Neural cell (in vitro differentiated cells): ENCODE measurements around the gene C2orf68. TPM values are rescaled to one million over a fixed set of nuclear protein-coding genes. Genes with fewer than 3 reads are reported as not detected.

Source experiments
- H2AFZ ChIP-seq: fragments of 200-600, 300-800 bp; sonication (generic), shearing (Covaris generic); 2 replicates; pipeline ENCODE4 v1.6.0; 2014; ENCODE audit warnings: low read depth, mild to moderate bottlenecking, antibody characterized with exemption, low read length, moderate library complexity
- H3F3A ChIP-seq: fragments of 200-600 bp; shearing (Covaris generic); 2 replicates; pipeline ENCODE4 v1.6.1; 2016; ENCODE audit warnings: mild to moderate bottlenecking, moderate library complexity, mixed read lengths, antibody characterized with exemption, low read length; ENCODE audit not compliant: insufficient read depth, poor library complexity, severe bottlenecking
- H3K27ac ChIP-seq: fragments of 200-600, 300-800 bp; sonication (generic), shearing (Covaris generic); 2 replicates; pipeline ENCODE4 v1.5.1; 2014; ENCODE audit warnings: mild to moderate bottlenecking, low read length, moderate library complexity
- H3K27me3 ChIP-seq: fragments of 300-800, 200-600 bp; sonication (generic), shearing (Covaris generic); 2 replicates; pipeline ENCODE4 v1.6.0; 2014; ENCODE audit warnings: mild to moderate bottlenecking, low read depth, low read length, moderate library complexity; ENCODE audit not compliant: insufficient read depth
- H3K36me3 ChIP-seq: fragments of 300-800, 200-600 bp; sonication (generic), shearing (Covaris generic); 2 replicates; pipeline ENCODE4 v1.5.1; 2014; ENCODE audit warnings: mild to moderate bottlenecking, antibody characterized with exemption, low read length, moderate library complexity; ENCODE audit not compliant: insufficient read depth
- H3K4me2 ChIP-seq: fragments of 300-800, 200-600 bp; sonication (generic), shearing (Covaris generic); 2 replicates; pipeline ENCODE4 v1.6.0; 2014; ENCODE audit warnings: mild to moderate bottlenecking, low read length
- H3K4me3 ChIP-seq: fragments of 300-800, 200-600 bp; sonication (generic), shearing (Covaris generic); 2 replicates; pipeline ENCODE4 v1.5.1; 2014; ENCODE audit warnings: mild to moderate bottlenecking, low read length, moderate library complexity
- H3K79me2 ChIP-seq: fragments of 200-600 bp; shearing (Covaris generic); replicated peaks from 2 replicates; pipeline ENCODE4 v1.6.0; 2014; ENCODE audit warnings: mild to moderate bottlenecking, low read length, moderate library complexity; ENCODE audit not compliant: insufficient read depth
- H3K9ac ChIP-seq: fragments of 300-800, 200-600 bp; sonication (generic), shearing (Covaris generic); 2 replicates; pipeline ENCODE4 v1.6.1; 2016; ENCODE audit warnings: mild to moderate bottlenecking, low read length, mixed read lengths
- H3K9me2 ChIP-seq: fragments of 200-600 bp; shearing (Covaris generic); 2 replicates; pipeline ENCODE4 v1.6.1; 2016; ENCODE audit warnings: mild to moderate bottlenecking, low read length, mixed read lengths; ENCODE audit not compliant: insufficient read depth
- H3K9me3 ChIP-seq: fragments of 200-600, 300-800 bp; sonication (generic), shearing (Covaris generic); 2 replicates; pipeline ENCODE4 v1.6.1; 2016; ENCODE audit warnings: mild to moderate bottlenecking, mixed run types, low read length, moderate library complexity, mixed read lengths
- H4K20me1 ChIP-seq: fragments of 200-600 bp; shearing (Covaris generic); 2 replicates; pipeline ENCODE4 v1.6.1; 2016; ENCODE audit warnings: mild to moderate bottlenecking, mixed run types; ENCODE audit not compliant: insufficient read depth
- CTCF ChIP-seq: fragments of 450-650 bp; IDR thresholded peaks from 2 replicates; pipeline ENCODE4 v1.5.1; 2014; ENCODE audit warnings: antibody characterized with exemption, mild to moderate bottlenecking, moderate library complexity; ENCODE audit not compliant: poor library complexity, severe bottlenecking
- EP300 ChIP-seq: fragments of 450-650 bp; conservative IDR thresholded peaks from 2 replicates; pipeline ENCODE4 v1.6.1; 2014; ENCODE audit warnings: antibody characterized with exemption, mild to moderate bottlenecking, moderate library complexity; ENCODE audit not compliant: poor library complexity, severe bottlenecking
- EZH2 ChIP-seq: fragments of 200-600, 300-800 bp; shearing (Covaris generic), sonication (generic); IDR thresholded peaks from 2 replicates; pipeline ENCODE4 v1.6.1; 2014; ENCODE audit warnings: antibody characterized with exemption, low read length, borderline replicate concordance, mild to moderate bottlenecking; ENCODE audit not compliant: insufficient read depth, poor library complexity, severe bottlenecking
- MXI1 ChIP-seq: fragments of 450-650 bp; conservative IDR thresholded peaks from 2 replicates; pipeline ENCODE4 v1.6.1; 2014; ENCODE audit warnings: antibody characterized with exemption, mild to moderate bottlenecking; ENCODE audit not compliant: poor library complexity, severe bottlenecking
- POLR2AphosphoS5 ChIP-seq: IDR thresholded peaks from 2 replicates; pipeline ENCODE4 v1.6.1; 2012
- RAD21 ChIP-seq: fragments of 450-650 bp; conservative IDR thresholded peaks from 2 replicates; pipeline ENCODE4 v1.6.1; 2014; ENCODE audit warnings: antibody characterized with exemption, mild to moderate bottlenecking, moderate library complexity
- SMC3 ChIP-seq: fragments of 450-650 bp; conservative IDR thresholded peaks from 2 replicates; pipeline ENCODE4 v1.6.1; 2014; ENCODE audit warnings: antibody characterized with exemption, mild to moderate bottlenecking, moderate library complexity; ENCODE audit not compliant: poor library complexity
- TAF1 ChIP-seq: IDR thresholded peaks from 2 replicates; pipeline ENCODE4 v1.6.1; 2012; ENCODE audit warnings: low read depth
- polyA plus RNA-seq: library from polyadenylated mRNA; depleted of rRNA; stranded (reverse); fragments of >200 nt; gene quantifications from 2 replicates; pipeline ENCODE4 v1.2.3, GENCODE V29; 2014
- TF ChIP-seq, protein P1 (sequence below): IDR thresholded peaks from 2 replicates; pipeline ENCODE4 v1.6.1; 2012; ENCODE audit warnings: borderline replicate concordance

C2orf68 gene
- polyA plus RNA-seq, 1 donor from 2014 or later: 28.0 TPM

- TF ChIP-seq MXI1 (no peak), SMC3 (no peak)
These were observed 40.2 kb upstream of the C2orf68 start (continued) for GRCh38 chr2:85652056-85652455.

DNA sequence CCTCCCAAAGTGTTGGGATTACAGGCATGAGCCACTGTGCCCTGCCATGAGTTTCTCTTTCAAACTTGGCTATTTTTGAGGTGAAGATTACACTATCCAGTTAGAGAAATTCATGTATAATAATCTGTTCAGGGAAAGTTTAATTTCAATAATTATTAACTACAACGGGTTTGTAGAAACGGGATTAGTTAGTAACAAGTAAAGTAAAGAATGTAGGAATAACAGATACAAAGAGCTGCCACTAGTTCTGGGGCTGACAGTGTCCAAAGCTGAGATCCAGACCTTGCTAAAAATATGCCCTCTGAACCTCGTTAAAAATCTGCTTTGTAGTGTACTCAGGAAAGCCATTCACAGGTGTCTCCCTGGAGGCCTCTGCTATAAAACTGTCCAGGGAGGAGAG is 39.2 kb upstream of the C2orf68 start:
- no peaks in the 10 kb centered on the region for H3K79me2 ChIP-seq
- no peaks in the 10 kb centered on the region for H3K9me3 ChIP-seq
- no peaks in the 10 kb centered on the region for H3F3A ChIP-seq
- no peak overlapping the region for H3K27ac ChIP-seq
- H3K36me3 ChIP-seq: peaks cover 11% of the 10 kb centered on the region
- TF ChIP-seq, protein P1, sequence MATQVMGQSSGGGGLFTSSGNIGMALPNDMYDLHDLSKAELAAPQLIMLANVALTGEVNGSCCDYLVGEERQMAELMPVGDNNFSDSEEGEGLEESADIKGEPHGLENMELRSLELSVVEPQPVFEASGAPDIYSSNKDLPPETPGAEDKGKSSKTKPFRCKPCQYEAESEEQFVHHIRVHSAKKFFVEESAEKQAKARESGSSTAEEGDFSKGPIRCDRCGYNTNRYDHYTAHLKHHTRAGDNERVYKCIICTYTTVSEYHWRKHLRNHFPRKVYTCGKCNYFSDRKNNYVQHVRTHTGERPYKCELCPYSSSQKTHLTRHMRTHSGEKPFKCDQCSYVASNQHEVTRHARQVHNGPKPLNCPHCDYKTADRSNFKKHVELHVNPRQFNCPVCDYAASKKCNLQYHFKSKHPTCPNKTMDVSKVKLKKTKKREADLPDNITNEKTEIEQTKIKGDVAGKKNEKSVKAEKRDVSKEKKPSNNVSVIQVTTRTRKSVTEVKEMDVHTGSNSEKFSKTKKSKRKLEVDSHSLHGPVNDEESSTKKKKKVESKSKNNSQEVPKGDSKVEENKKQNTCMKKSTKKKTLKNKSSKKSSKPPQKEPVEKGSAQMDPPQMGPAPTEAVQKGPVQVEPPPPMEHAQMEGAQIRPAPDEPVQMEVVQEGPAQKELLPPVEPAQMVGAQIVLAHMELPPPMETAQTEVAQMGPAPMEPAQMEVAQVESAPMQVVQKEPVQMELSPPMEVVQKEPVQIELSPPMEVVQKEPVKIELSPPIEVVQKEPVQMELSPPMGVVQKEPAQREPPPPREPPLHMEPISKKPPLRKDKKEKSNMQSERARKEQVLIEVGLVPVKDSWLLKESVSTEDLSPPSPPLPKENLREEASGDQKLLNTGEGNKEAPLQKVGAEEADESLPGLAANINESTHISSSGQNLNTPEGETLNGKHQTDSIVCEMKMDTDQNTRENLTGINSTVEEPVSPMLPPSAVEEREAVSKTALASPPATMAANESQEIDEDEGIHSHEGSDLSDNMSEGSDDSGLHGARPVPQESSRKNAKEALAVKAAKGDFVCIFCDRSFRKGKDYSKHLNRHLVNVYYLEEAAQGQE: no peak
- TF ChIP-seq MXI1 (no peak), POLR2AphosphoS5 (no peak), TAF1 (no peak), CTCF (no peak), RAD21 (no peak), SMC3 (no peak), EZH2 (no peak), EP300 (no peak)
- H3K4me2 ChIP-seq: no peak overlapping the region
- no peaks in the 10 kb centered on the region for H3K9me2 ChIP-seq
- H3K4me3 ChIP-seq: no peak overlapping the region
- no peaks in the 10 kb centered on the region for H3K27me3 ChIP-seq
- H4K20me1 ChIP-seq: no peaks in the 10 kb centered on the region
- H2AFZ ChIP-seq: no peak overlapping the region
- no peak overlapping the region for H3K9ac ChIP-seq

DNA sequence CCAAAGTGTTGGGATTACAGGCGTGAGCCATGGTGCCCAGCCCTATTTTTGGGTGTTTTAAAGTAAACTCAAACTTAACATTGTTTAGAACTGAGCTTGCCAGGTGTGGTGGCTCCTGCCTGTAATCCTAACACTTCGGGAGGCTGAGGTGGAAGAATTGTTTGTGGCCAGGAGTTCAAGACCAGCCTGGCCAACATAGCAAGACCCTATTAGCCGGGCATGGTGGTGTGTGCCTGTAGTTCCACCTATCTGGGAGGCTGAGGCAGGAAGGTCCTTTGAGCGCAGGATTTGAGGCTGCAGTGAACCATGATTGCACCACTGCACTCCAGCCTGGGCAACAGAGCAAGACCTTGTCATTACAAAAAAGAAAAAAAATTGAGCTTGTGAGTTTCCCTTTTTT is 38.6 kb upstream of the C2orf68 start:
- H4K20me1 ChIP-seq: no peaks in the 10 kb centered on the region
- H3K36me3 ChIP-seq: peaks cover 11% of the 10 kb centered on the region
- no peak overlapping the region for H3K4me3 ChIP-seq

More for the DNA sequence above, 38.6 kb upstream of the C2orf68 start:
- H2AFZ ChIP-seq: no peak overlapping the region
- H3K9ac ChIP-seq: no peak overlapping the region
- no peaks in the 10 kb centered on the region for H3K27me3 ChIP-seq
- no peaks in the 10 kb centered on the region for H3K79me2 ChIP-seq
- H3K4me2 ChIP-seq: no peak overlapping the region
- H3K27ac ChIP-seq: no peak overlapping the region
- H3K9me2 ChIP-seq: no peaks in the 10 kb centered on the region
- H3F3A ChIP-seq: no peaks in the 10 kb centered on the region
- TF ChIP-seq, protein P1: no peak
- TF ChIP-seq EZH2: no peak
- no peak for TF ChIP-seq RAD21
- TF ChIP-seq EP300: no peak
- TF ChIP-seq POLR2AphosphoS5: no peak
- no peak for TF ChIP-seq MXI1
- TF ChIP-seq CTCF: no peak
- H3K9me3 ChIP-seq: no peaks in the 10 kb centered on the region
